D721Med (cell line): ENCODE results near the gene DCXR.

ENCODE experiments used
- DNase-seq: peaks from one replicate; pipeline ENCODE4 v3.0.0; 2011; ENCODE audit warnings: low spot score; ENCODE audit not compliant: insufficient read length
- FAIRE-seq: peaks from 2 replicates; lab custom pipeline; 2011; peaks lifted over from hg19 to GRCh38; lab: Jason Lieb, UNC
- CTCF ChIP-seq: IDR thresholded peaks from 2 replicates; pipeline ENCODE4 v1.5.1; 2012; ENCODE audit warnings: mild to moderate bottlenecking, control low read depth; ENCODE audit not compliant: insufficient read depth; ENCODE audit errors: missing control alignments

The DCXR gene

GRCh38 chr17:82049106-82049505 lies 11.6 kb upstream of the DCXR start:
- no peak for FAIRE-seq
- DNase-seq = no peak
- TF ChIP-seq CTCF = no peak

GRCh38 chr17:82048571-82048971 lies 11.1 kb upstream of the DCXR start:
- no peak for DNase-seq
- no peak for FAIRE-seq
- TF ChIP-seq CTCF = no peak

- no peak for TF ChIP-seq CTCF
- no peak for FAIRE-seq
These were observed 10.5 kb upstream of the DCXR start for GRCh38 chr17:82047914-82048570.

GRCh38 chr17:82047379-82047778 lies 9.9 kb upstream of the DCXR start:
- FAIRE-seq (no peak), DNase-seq (no peak)
- TF ChIP-seq CTCF = no peak

More at GRCh38 chr17:82047914-82048570, 10.5 kb upstream of the DCXR start:
- DNase-seq = no peak

- DNase-seq (no peak), FAIRE-seq (no peak)
- TF ChIP-seq CTCF = no peak
These were observed 9.4 kb upstream of the DCXR start for GRCh38 chr17:82046903-82047302.

- DNase-seq (no peak), FAIRE-seq (no peak)
- no peak for TF ChIP-seq CTCF
These were observed 8.5 kb upstream of the DCXR start for GRCh38 chr17:82045936-82046484.

- TF ChIP-seq CTCF = no peak
- DNase-seq = no peak
- FAIRE-seq = no peak
These were observed 6.0 kb upstream of the DCXR start for GRCh38 chr17:82043507-82043906.
